Right lobe of liver (tissue), 6 donors: ENCODE results near the gene TTC28. TPM values are rescaled to one million over a fixed set of nuclear protein-coding genes. Genes with fewer than 3 reads are reported as not detected.
A peak's percentile ranks its signal among the peaks of the same experiment; 100 is the strongest.

Experiments
- ATAC-seq, 4 donors: fragments of 200-7000 bp; cut with Tn5 transposase; one replicate each; pipeline ENCODE4 v1.9.1; 2020; ENCODE audit warnings: mild to moderate bottlenecking in 4 of 4, moderate library complexity in 4 of 4
- DNase-seq, 3 donors: peaks; one replicate each; pipeline ENCODE4 v3.0.0-alpha.2; 2020
- H3K27ac ChIP-seq, 3 donors: fragments of 200-600 bp; one replicate each; pipeline ENCODE4 v1.8.0; 2022
- H3K27me3 ChIP-seq, 2 donors: fragments of 200-600 bp; one replicate each; pipeline ENCODE4 v1.8.0; 2022
- H3K36me3 ChIP-seq, 4 donors: fragments of 200-600 bp; sonication (generic) in 1 of 4; one replicate each; pipeline versions ENCODE4 v1.5.1 to v1.8.0; 2017 to 2022; ENCODE audit warnings: control low read depth in 1 of 4
- H3K4me1 ChIP-seq, 4 donors: fragments of 200-600 bp; sonication (generic) in 1 of 4; one replicate each; pipeline versions ENCODE4 v1.5.1 to v1.8.0; 2017 to 2022; ENCODE audit warnings: control low read depth in 1 of 4
- H3K4me3 ChIP-seq, 3 donors: fragments of 200-600 bp; one replicate each; pipeline ENCODE4 v1.8.0; 2022
- H3K9me3 ChIP-seq, 4 donors: fragments of 200-600 bp; sonication (generic) in 1 of 4; one replicate each; pipeline versions ENCODE4 v1.5.1 to v1.8.0; 2017 to 2022; ENCODE audit warnings: control low read depth in 1 of 4
- CTCF ChIP-seq, 4 donors: fragments of 200-600 bp in 3 of 4; fragments of 450-650 bp in 1 of 4; IDR thresholded peaks; one replicate each; pipeline versions ENCODE4 v1.5.1 to v1.8.0; 2016 to 2022; ENCODE audit warnings: antibody characterized with exemption in 4 of 4, mild to moderate bottlenecking in 2 of 4
- POLR2A ChIP-seq: fragments of 450-650 bp; IDR thresholded peaks from one replicate; pipeline ENCODE4 v1.6.1; 2017; ENCODE audit warnings: antibody characterized with exemption, mild to moderate bottlenecking
- WGBS: methylation state at CpG from one replicate; pipeline ENCODE4 v1.1.6; 2018; ENCODE audit warnings: low coverage, low lambda C conversion rate; ENCODE audit not compliant: insufficient coverage; ENCODE audit errors: missing lambda C conversion rate; 5-methylcytosine and 5-hydroxymethylcytosine counted together
- intact Hi-C, 2 donors: fragments of 100-400 bp; cut with DNase I; formaldehyde crosslinking; loops; one replicate each; pipeline versions ENCODE4 v1.11.2 to v1.14.1; 2022
- total RNA-seq, 6 experiments: library from RNA; depleted of rRNA in 2 of 6; stranded (reverse); fragments of >200 nt in 2 of 6; fragmentation: NEBNext Ultra II Directional in 3 of 6; extraction: Animal tissue kit (Norgen Biotek cat#: 25700) in 3 of 6; gene quantifications; one replicate each; pipeline versions ENCODE4 v1.1.0 to v1.2.4, GENCODE V29; 2016 to 2023
- donor health status: DM: no; HTN: yes; CAD: no.
- donor health status: DM: no; HTN: no; CAD: no.
- donor health status: DM: no; HTN: no; CAD: no.
- donor health status: DM: no; HTN: yes; CAD: no.
- donor health status: DM: no; HTN: yes; CAD: no.

Gene TTC28
- total RNA-seq, 6 experiments from 2014 or later: 9.4 to 38.3 (median 15.0) TPM

- H3K4me3 ChIP-seq: no peak overlapping the region
- H3K4me1 ChIP-seq: no peaks in the 10 kb centered on the region
- intact Hi-C loops: no loop called here
- no peaks in the 10 kb centered on the region for H3K36me3 ChIP-seq
- ATAC-seq (no peak), DNase-seq (no peak)
- no peak overlapping the region for H3K27ac ChIP-seq
- no peak for TF ChIP-seq POLR2A
- no peak for TF ChIP-seq CTCF (IDR thresholded peaks at IDR 0.05)
- WGBS: 47% methylated on average over 3 of the region's 3 CpGs
- H3K9me3 ChIP-seq: no peaks in the 10 kb centered on the region
- H3K27me3 ChIP-seq: no peaks in the 10 kb centered on the region
These were observed 253.1 kb downstream of the TTC28 start for GRCh38 chr22:28426346-28427132.

- TF ChIP-seq CTCF (IDR thresholded peaks at IDR 0.05) (no peak), POLR2A (no peak)
- Histone ChIP-seq H3K4me1 (no peaks in the 10 kb centered on the region), H3K27me3 (no peaks in the 10 kb centered on the region), H3K4me3 (no peak overlapping the region), H3K36me3 (no peaks in the 10 kb centered on the region), H3K9me3 (no peaks in the 10 kb centered on the region), H3K27ac (no peak overlapping the region)
- no peak for ATAC-seq
- intact Hi-C loops: no loop called here
- DNase-seq: no peak
- 100% methylated on average over 1 of the region's 2 CpGs for WGBS
These were observed 254.4 kb downstream of the TTC28 start for GRCh38 chr22:28425211-28425610.

GRCh38 chr22:28424427-28425080 is 255.1 kb downstream of the TTC28 start:
- no peak for TF ChIP-seq POLR2A
- no peak for TF ChIP-seq CTCF (IDR thresholded peaks at IDR 0.05)
- H3K27ac ChIP-seq: no peak overlapping the region
- intact Hi-C loops: no loop called here
- no peaks in the 10 kb centered on the region for H3K27me3 ChIP-seq
- DNase-seq: no peak
- no peaks in the 10 kb centered on the region for H3K4me1 ChIP-seq
- WGBS: 91% methylated on average over 2 of the region's 2 CpGs
- H3K4me3 ChIP-seq: no peak overlapping the region
- no peaks in the 10 kb centered on the region for H3K9me3 ChIP-seq
- ATAC-seq: peak in 1 of 4 donors; percentile 44
- no peaks in the 10 kb centered on the region for H3K36me3 ChIP-seq

GRCh38 chr22:28419919-28420318 is 259.7 kb downstream of the TTC28 start:
- ATAC-seq (no peak), DNase-seq (no peak)
- Histone ChIP-seq H3K27me3 (no peaks in the 10 kb centered on the region), H3K4me3 (no peak overlapping the region), H3K9me3 (no peaks in the 10 kb centered on the region), H3K27ac (no peak overlapping the region), H3K36me3 (no peaks in the 10 kb centered on the region), H3K4me1 (no peaks in the 10 kb centered on the region)
- intact Hi-C loops: no loop called here
- TF ChIP-seq CTCF (IDR thresholded peaks at IDR 0.05): no peak
- no peak for TF ChIP-seq POLR2A
- WGBS: 94% methylated on average over 2 of the region's 2 CpGs
